MM.1S (cell line): ENCODE data around the gene ITIH3.

ENCODE experiments used
- DNase-seq: peaks from one replicate; pipeline ENCODE4 v3.0.0-alpha.2; 2015
- H2AFZ ChIP-seq: fragments of 300-600 bp; sonication (generic); 2 replicates; pipeline ENCODE4 v1.6.0; 2016; ENCODE audit warnings: antibody characterized with exemption, low read length
- H3F3A ChIP-seq: fragments of 300-600 bp; sonication (generic); 2 replicates; pipeline ENCODE4 v1.6.1; 2016; ENCODE audit warnings: mild to moderate bottlenecking, antibody characterized with exemption, low read length, moderate library complexity, mixed read lengths; ENCODE audit not compliant: insufficient read depth
- H3K27ac ChIP-seq: fragments of 300-600 bp; sonication (generic); 2 replicates; pipeline ENCODE4 v1.5.1; 2016; ENCODE audit warnings: mild to moderate bottlenecking, low read length
- H3K27me3 ChIP-seq: fragments of 300-600 bp; sonication (generic); replicated peaks from 2 replicates; pipeline ENCODE4 v1.6.0; 2016; ENCODE audit warnings: low read length; ENCODE audit not compliant: insufficient read depth
- H3K36me3 ChIP-seq: fragments of 300-600 bp; sonication (generic); replicated peaks from 2 replicates; pipeline ENCODE4 v1.6.1; 2016; ENCODE audit warnings: mild to moderate bottlenecking, low read length, mixed read lengths; ENCODE audit not compliant: insufficient read depth
- H3K4me1 ChIP-seq: fragments of 300-600 bp; sonication (generic); 2 replicates; pipeline ENCODE4 v1.6.1; 2016; ENCODE audit warnings: low read length, mixed read lengths
- H3K4me2 ChIP-seq: fragments of 300-600 bp; sonication (generic); 2 replicates; pipeline ENCODE4 v1.6.0; 2016; ENCODE audit warnings: low read depth, low read length
- H3K4me3 ChIP-seq: fragments of 300-600 bp; sonication (generic); 2 replicates; pipeline ENCODE4 v1.5.1; 2016; ENCODE audit warnings: low read length, mixed read lengths
- H3K79me2 ChIP-seq: fragments of 300-600 bp; sonication (generic); 2 replicates; pipeline ENCODE4 v1.6.1; 2016; ENCODE audit warnings: mixed run types, low read length, mixed read lengths
- H3K9ac ChIP-seq: fragments of 300-600 bp; sonication (generic); 2 replicates; pipeline ENCODE4 v1.6.1; 2016; ENCODE audit warnings: low read length, mixed read lengths
- H3K9me2 ChIP-seq: fragments of 300-600 bp; sonication (generic); replicated peaks from 2 replicates; pipeline ENCODE4 v1.6.1; 2016; ENCODE audit warnings: mild to moderate bottlenecking, low read length, mixed read lengths; ENCODE audit not compliant: insufficient read depth
- H3K9me3 ChIP-seq: fragments of 300-600 bp; sonication (generic); replicated peaks from 2 replicates; pipeline ENCODE4 v1.6.1; 2016; ENCODE audit warnings: mild to moderate bottlenecking, low read length, mixed read lengths; ENCODE audit not compliant: insufficient read depth
- H4K20me1 ChIP-seq: fragments of 300-600 bp; sonication (generic); 2 replicates; pipeline ENCODE4 v1.6.1; 2016; ENCODE audit warnings: mild to moderate bottlenecking, low read length, moderate library complexity, mixed read lengths; ENCODE audit not compliant: insufficient read depth
- EZH2 ChIP-seq: fragments of 300-600 bp; sonication (generic); optimal IDR thresholded peaks from 2 replicates; pipeline ENCODE3; 2017; ENCODE audit warnings: low read depth, mild to moderate bottlenecking, antibody characterized with exemption, low read length, mixed read lengths
- EZH2phosphoT487 ChIP-seq: fragments of 300-600 bp; sonication (generic); IDR thresholded peaks from 2 replicates; pipeline ENCODE4 v1.6.1; 2018; ENCODE audit warnings: antibody characterized with exemption, low read length
- TF ChIP-seq, protein P1 (sequence below): fragments of 300-600 bp; sonication (generic); IDR thresholded peaks from 2 replicates; pipeline ENCODE4 v1.5.1; 2016; ENCODE audit warnings: antibody characterized with exemption, low read length, mixed read lengths

Gene ITIH3, protein sequence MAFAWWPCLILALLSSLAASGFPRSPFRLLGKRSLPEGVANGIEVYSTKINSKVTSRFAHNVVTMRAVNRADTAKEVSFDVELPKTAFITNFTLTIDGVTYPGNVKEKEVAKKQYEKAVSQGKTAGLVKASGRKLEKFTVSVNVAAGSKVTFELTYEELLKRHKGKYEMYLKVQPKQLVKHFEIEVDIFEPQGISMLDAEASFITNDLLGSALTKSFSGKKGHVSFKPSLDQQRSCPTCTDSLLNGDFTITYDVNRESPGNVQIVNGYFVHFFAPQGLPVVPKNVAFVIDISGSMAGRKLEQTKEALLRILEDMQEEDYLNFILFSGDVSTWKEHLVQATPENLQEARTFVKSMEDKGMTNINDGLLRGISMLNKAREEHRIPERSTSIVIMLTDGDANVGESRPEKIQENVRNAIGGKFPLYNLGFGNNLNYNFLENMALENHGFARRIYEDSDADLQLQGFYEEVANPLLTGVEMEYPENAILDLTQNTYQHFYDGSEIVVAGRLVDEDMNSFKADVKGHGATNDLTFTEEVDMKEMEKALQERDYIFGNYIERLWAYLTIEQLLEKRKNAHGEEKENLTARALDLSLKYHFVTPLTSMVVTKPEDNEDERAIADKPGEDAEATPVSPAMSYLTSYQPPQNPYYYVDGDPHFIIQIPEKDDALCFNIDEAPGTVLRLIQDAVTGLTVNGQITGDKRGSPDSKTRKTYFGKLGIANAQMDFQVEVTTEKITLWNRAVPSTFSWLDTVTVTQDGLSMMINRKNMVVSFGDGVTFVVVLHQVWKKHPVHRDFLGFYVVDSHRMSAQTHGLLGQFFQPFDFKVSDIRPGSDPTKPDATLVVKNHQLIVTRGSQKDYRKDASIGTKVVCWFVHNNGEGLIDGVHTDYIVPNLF

GRCh38 chr3:52794612-52795099 is at the start of gene ITIH3:
TSS of gene ITIH3 (plus strand) at chr3:52794796. CDS start at chr3:52794804, 8 bp downstream.
- no peak within 1 kb of the TSS for H3K4me2 ChIP-seq
- no peaks in the 10 kb centered on the region for H3K4me1 ChIP-seq
- H3K9me3 ChIP-seq: no peaks in the 10 kb centered on the region
- H3K36me3 ChIP-seq: no peaks in the 10 kb centered on the region
- no peak within 1 kb of the TSS for H3K9ac ChIP-seq
- no peaks in the 10 kb centered on the region for H4K20me1 ChIP-seq
- H3K79me2 ChIP-seq: no peaks in the 10 kb centered on the region
- no peak within 1 kb of the TSS for H2AFZ ChIP-seq
- no peak within 1 kb of the TSS for H3K27ac ChIP-seq
- TF ChIP-seq, protein P1, sequence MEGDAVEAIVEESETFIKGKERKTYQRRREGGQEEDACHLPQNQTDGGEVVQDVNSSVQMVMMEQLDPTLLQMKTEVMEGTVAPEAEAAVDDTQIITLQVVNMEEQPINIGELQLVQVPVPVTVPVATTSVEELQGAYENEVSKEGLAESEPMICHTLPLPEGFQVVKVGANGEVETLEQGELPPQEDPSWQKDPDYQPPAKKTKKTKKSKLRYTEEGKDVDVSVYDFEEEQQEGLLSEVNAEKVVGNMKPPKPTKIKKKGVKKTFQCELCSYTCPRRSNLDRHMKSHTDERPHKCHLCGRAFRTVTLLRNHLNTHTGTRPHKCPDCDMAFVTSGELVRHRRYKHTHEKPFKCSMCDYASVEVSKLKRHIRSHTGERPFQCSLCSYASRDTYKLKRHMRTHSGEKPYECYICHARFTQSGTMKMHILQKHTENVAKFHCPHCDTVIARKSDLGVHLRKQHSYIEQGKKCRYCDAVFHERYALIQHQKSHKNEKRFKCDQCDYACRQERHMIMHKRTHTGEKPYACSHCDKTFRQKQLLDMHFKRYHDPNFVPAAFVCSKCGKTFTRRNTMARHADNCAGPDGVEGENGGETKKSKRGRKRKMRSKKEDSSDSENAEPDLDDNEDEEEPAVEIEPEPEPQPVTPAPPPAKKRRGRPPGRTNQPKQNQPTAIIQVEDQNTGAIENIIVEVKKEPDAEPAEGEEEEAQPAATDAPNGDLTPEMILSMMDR: no peak
- TF ChIP-seq EZH2 (no peak), EZH2phosphoT487 (no peak)
- no peaks in the 10 kb centered on the region for H3K27me3 ChIP-seq
- H3K4me3 ChIP-seq: no peak within 1 kb of the TSS
- DNase-seq: no peak
- no peaks in the 10 kb centered on the region for H3K9me2 ChIP-seq
- H3F3A ChIP-seq: no peaks in the 10 kb centered on the region

DNA sequence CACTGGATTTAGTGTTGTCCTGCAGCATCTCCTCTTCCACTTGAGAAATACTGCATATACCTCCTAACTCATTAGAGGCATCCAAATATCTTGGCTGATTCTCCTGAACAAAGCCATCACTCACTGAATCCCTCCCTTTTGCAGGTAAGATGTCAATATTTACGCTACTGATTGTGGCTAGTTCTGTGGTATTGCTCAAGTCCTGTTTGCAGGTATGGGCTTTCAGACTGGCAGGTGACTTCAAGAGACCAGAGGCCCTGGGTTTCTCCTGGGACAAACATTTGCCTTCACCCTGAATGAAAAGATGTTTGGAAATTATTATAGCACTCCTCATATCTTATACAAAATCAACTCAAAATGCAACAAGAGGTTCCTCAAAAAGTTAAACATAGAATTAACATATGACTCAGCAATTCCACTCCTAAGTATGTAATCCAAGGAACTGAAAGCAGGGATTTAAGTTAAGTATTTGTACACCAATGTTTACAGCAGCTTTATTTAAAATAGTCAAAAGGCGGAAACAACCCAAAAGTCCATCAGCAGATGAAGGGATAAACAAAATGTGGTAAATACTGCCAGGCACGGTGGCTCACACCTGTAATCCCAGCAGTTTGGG is 42.4 kb upstream of the ITIH3 start:
- no peak overlapping the region for H3K4me2 ChIP-seq
- H3K4me1 ChIP-seq: no peaks in the 10 kb centered on the region
- no peaks in the 10 kb centered on the region for H3K79me2 ChIP-seq
- no peak for DNase-seq
- no peaks in the 10 kb centered on the region for H3K27me3 ChIP-seq
- no peaks in the 10 kb centered on the region for H3K9me3 ChIP-seq
- H3K36me3 ChIP-seq: no peaks in the 10 kb centered on the region; the same call in 1 of the 2 replicates
- no peak overlapping the region for H3K27ac ChIP-seq
- no peaks in the 10 kb centered on the region for H3K9me2 ChIP-seq
- H3K4me3 ChIP-seq: no peak overlapping the region
- no peaks in the 10 kb centered on the region for H4K20me1 ChIP-seq
- TF ChIP-seq EZH2 (no peak), EZH2phosphoT487 (no peak)
- TF ChIP-seq, protein P1: no peak
- no peak overlapping the region for H2AFZ ChIP-seq
- no peak overlapping the region for H3K9ac ChIP-seq
- H3F3A ChIP-seq: no peaks in the 10 kb centered on the region

DNA sequence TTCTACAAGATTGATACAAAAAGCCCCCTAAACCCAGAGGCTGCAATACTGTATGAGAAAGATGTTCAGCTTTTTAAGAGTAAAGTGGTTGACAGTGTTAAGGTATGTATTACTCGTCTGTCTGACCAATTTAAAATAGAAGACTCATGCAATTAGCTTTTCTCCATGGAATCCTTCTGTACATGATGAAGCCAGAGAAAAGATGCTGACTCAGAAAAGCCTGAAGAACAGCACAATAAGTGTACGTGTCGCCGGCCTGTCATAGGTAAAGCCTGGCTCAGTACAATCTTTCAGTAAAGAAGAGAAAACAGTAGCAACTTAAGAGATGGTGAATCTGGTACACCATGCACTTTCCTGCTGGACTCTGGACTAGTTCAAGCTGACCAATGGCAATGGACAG is 40.2 kb upstream of the ITIH3 start:
- Histone ChIP-seq H3K9ac (no peak overlapping the region), H3K4me1 (no peaks in the 10 kb centered on the region), H4K20me1 (no peaks in the 10 kb centered on the region), H3K27ac (no peak overlapping the region), H3K79me2 (no peaks in the 10 kb centered on the region), H3K9me3 (no peaks in the 10 kb centered on the region), H3F3A (no peaks in the 10 kb centered on the region), H3K27me3 (no peaks in the 10 kb centered on the region), H3K4me2 (no peak overlapping the region), H3K9me2 (no peaks in the 10 kb centered on the region), H3K36me3 (no peaks in the 10 kb centered on the region; the same call in 1 of the 2 replicates), H2AFZ (no peak overlapping the region), H3K4me3 (no peak overlapping the region)
- DNase-seq: no peak
- TF ChIP-seq, protein P1: no peak
- TF ChIP-seq EZH2 (no peak), EZH2phosphoT487 (no peak)
